GM12878 (cell line): ENCODE results near the gene SHC3. TPM values are rescaled to one million over a fixed set of nuclear protein-coding genes. Genes with fewer than 3 reads are reported as not detected.

Experiments
- ATAC-seq: fragments of 200-7000 bp; cut with Tn5 transposase; 3 replicates; pipeline ENCODE4 v1.9.1; 2020; ENCODE audit warnings: mild to moderate bottlenecking, moderate library complexity
- BruUV-seq: library from RNA; stranded (reverse); fragments of 400-500 nt; replicated peaks from 2 replicates; lab custom pipeline; 2021; lab: Mats Ljungman, UMichigan
- CTCF ChIA-PET: fragments of 300-600 bp; sonication (Branson Sonifier 250); formaldehyde crosslinking; extraction: SDS; loops from one replicate; lab custom pipeline; 2021; ENCODE audit warnings: inconsistent platforms; lab: Yijun Ruan, JAX
- POLR2A ChIA-PET: fragments of 350-600 bp; formaldehyde crosslinking; extraction: SDS; loops from one replicate; lab custom pipeline; 2021; ENCODE audit warnings: inconsistent platforms; lab: Charles Lee
- RAD21 ChIA-PET: fragments of 300-600 bp; sonication (Branson Sonifier 250); formaldehyde crosslinking; loops from one replicate; lab custom pipeline; 2023; ENCODE audit warnings: antibody characterized with exemption; ENCODE audit not compliant: unreplicated experiment; lab: Charles Lee
- SMC1A ChIA-PET: fragments of 300-600 bp; sonication (Branson Sonifier 250); formaldehyde crosslinking; loops from one replicate; lab custom pipeline; 2023; ENCODE audit not compliant: unreplicated experiment, uncharacterized antibody; lab: Charles Lee
- DNase-seq: peaks from one replicate; pipeline ENCODE4 v3.0.0-alpha.2; 2011; ENCODE audit warnings: low read depth, low spot score
- FAIRE-seq: peaks from 3 replicates; lab custom pipeline; 2011; peaks lifted over from hg19 to GRCh38; lab: Jason Lieb, UNC
- H2AFZ ChIP-seq: 2 replicates; pipeline ENCODE4 v1.6.0; 2011; ENCODE audit warnings: low read depth, low read length, control low read depth; ENCODE audit not compliant: control insufficient read depth
- H3K27ac ChIP-seq: 2 replicates; pipeline ENCODE4 v1.5.1; 2011; ENCODE audit warnings: control low read depth; ENCODE audit not compliant: control insufficient read depth, insufficient read depth
- H3K27me3 ChIP-seq, 2 experiments: replicated peaks in 1 of 2; 2 replicates each; pipeline versions ENCODE4 v1.6.0 to v1.6.1; 2011; ENCODE audit warnings: low read length in 1 of 2; ENCODE audit not compliant: control insufficient read depth in 2 of 2, insufficient read depth in 2 of 2
- H3K36me3 ChIP-seq, 2 experiments: 2 replicates each; pipeline ENCODE4 v1.5.1; 2011; ENCODE audit warnings: low read length in 1 of 2; ENCODE audit not compliant: control insufficient read depth in 2 of 2, insufficient read depth in 2 of 2
- H3K4me1 ChIP-seq: 2 replicates; pipeline ENCODE4 v1.6.1; 2011; ENCODE audit warnings: mild to moderate bottlenecking, low read length, moderate library complexity, mixed read lengths; ENCODE audit not compliant: control insufficient read depth, insufficient read depth
- H3K4me2 ChIP-seq: 2 replicates; pipeline ENCODE4 v1.6.0; 2011; ENCODE audit warnings: control low read depth; ENCODE audit not compliant: control insufficient read depth, insufficient read depth
- H3K4me3 ChIP-seq: fragments of 200-600 bp; sonication (generic); 2 replicates; pipeline ENCODE4 v1.5.1; 2016
- H3K79me2 ChIP-seq: 2 replicates; pipeline ENCODE4 v1.6.0; 2011; ENCODE audit warnings: low read length; ENCODE audit not compliant: control insufficient read depth, insufficient read depth
- H3K9ac ChIP-seq: 2 replicates; pipeline ENCODE4 v1.8.0; 2011; ENCODE audit warnings: low read length, control low read depth, mixed read lengths; ENCODE audit not compliant: control insufficient read depth, insufficient read depth
- H3K9me3 ChIP-seq: replicated peaks from 3 replicates; pipeline ENCODE4 v1.5.1; 2011; ENCODE audit warnings: mild to moderate bottlenecking, low read length; ENCODE audit not compliant: control insufficient read depth, insufficient read depth
- H4K20me1 ChIP-seq: 2 replicates; pipeline ENCODE4 v1.6.0; 2011; ENCODE audit not compliant: control insufficient read depth, insufficient read depth
- CEBPB ChIP-seq, 2 experiments: fragments of 150-350 bp in 1 of 2; IDR thresholded peaks; 2 replicates each; pipeline ENCODE4 v1.6.1; 2012 to 2014; ENCODE audit warnings: low read depth in 2 of 2, low read length in 2 of 2, borderline replicate concordance in 1 of 2, inconsistent platforms in 1 of 2
- CHD1 ChIP-seq: IDR thresholded peaks from 2 replicates; pipeline ENCODE4 v1.6.1; 2012; ENCODE audit warnings: low read depth, low read length, improper control_type of control experiment
- IRF3 ChIP-seq: fragments of 450-650 bp; IDR thresholded peaks from 2 replicates; pipeline ENCODE4 v1.6.1; 2014; ENCODE audit warnings: mild to moderate bottlenecking
- IRF5 ChIP-seq: fragments of 450-650 bp; IDR thresholded peaks from 2 replicates; pipeline ENCODE4 v1.6.1; 2017; ENCODE audit warnings: borderline replicate concordance
- NBN ChIP-seq: fragments of 450-650 bp; IDR thresholded peaks from 2 replicates; pipeline ENCODE4 v1.6.1; 2016
- NR2C2 ChIP-seq: IDR thresholded peaks from 2 replicates; pipeline ENCODE4 v1.6.1; 2011; ENCODE audit warnings: borderline replicate concordance, low read depth; ENCODE audit not compliant: control insufficient read depth, insufficient read length
- NR2F1 ChIP-seq: fragments of 450-650 bp; conservative IDR thresholded peaks from 2 replicates; pipeline ENCODE4 v1.6.1; 2017; ENCODE audit warnings: mild to moderate bottlenecking
- RB1 ChIP-seq: fragments of 450-650 bp; formaldehyde crosslinking; IDR thresholded peaks from 2 replicates; pipeline ENCODE4 v1.6.1; 2017; ENCODE audit warnings: mild to moderate bottlenecking, borderline replicate concordance
- STAT1 ChIP-seq: fragments of 450-650 bp; conservative IDR thresholded peaks from 2 replicates; pipeline ENCODE4 v1.6.1; 2014; ENCODE audit warnings: antibody characterized with exemption, mild to moderate bottlenecking
- USF2 ChIP-seq: IDR thresholded peaks from 2 replicates; pipeline ENCODE4 v1.6.1; 2011; ENCODE audit warnings: low read depth, low read length, improper control_type of control experiment, borderline replicate concordance
- ZBTB33 ChIP-seq: fragments of 450-650 bp; IDR thresholded peaks from 2 replicates; pipeline ENCODE4 v1.6.1; 2017; ENCODE audit warnings: mild to moderate bottlenecking
- ZNF217 ChIP-seq: fragments of 450-650 bp; IDR thresholded peaks from 2 replicates; pipeline ENCODE4 v1.6.1; 2017; ENCODE audit warnings: antibody characterized with exemption, mild to moderate bottlenecking
- WGBS: methylation state at CpG from one replicate; pipeline ENCODE4 v1.1.6; 2016; ENCODE audit warnings: low lambda C conversion rate; ENCODE audit not compliant: insufficient replicate concordance, insufficient coverage; ENCODE audit errors: missing lambda C conversion rate; 5-methylcytosine and 5-hydroxymethylcytosine counted together
- in situ Hi-C: fragments of 300-500 bp; cut with MboI; formaldehyde crosslinking; loops from 9 replicates; pipeline ENCODE4 v1.14.3; 2018; ENCODE audit warnings: mixed read lengths
- intact Hi-C: fragments of 100-400 bp; cut with micrococcal nuclease; formaldehyde crosslinking; loops from one replicate; pipeline ENCODE4 v1.14.2; 2022; ENCODE audit not compliant: unreplicated experiment
- polyA plus RNA-seq, 11 experiments: library from polyadenylated mRNA; depleted of rRNA in 4 of 11; unstranded in 6 of 11; stranded (reverse) in 5 of 11; fragments of >200 nt; fragmentation: Nextera tagmentation in 4 of 11; fragmentation: Illumina TruSeq in 1 of 11; extraction: Ambion mirVana in 4 of 11; extraction: Trizol in 1 of 11; gene quantifications; 1 replicate in 1 of 11; 2 replicates in 10 of 11; pipeline versions ENCODE4 v1.2.1 to v1.2.3, GENCODE V29; 2011 to 2016; ENCODE audit warnings: inconsistent platforms in 2 of 11, missing spikeins in 2 of 11, low read depth in 1 of 11
- total RNA-seq, 4 experiments: library from RNA; depleted of rRNA in 3 of 4; stranded (reverse); fragments of >200 nt in 3 of 4; fragmentation: Illumina TruSeq in 1 of 4; extraction: Trizol in 1 of 4; gene quantifications; 2 replicates each; pipeline versions ENCODE4 v1.2.1 to v1.2.3, GENCODE V29; 2013 to 2021

SHC3 gene
- total and polyA plus RNA-seq, 10 of the 15 experiments (the other 5 are each of a cell fraction or from before 2014, with no cell fraction given), result 0.01 to 0.06 TPM; not detected in 8

GRCh38 chr9:88973281-88974045 lies 205.2 kb downstream of the SHC3 start:
- in situ Hi-C loops, result no loop called here
- no TSS peak for BruUV-seq
- intact Hi-C loops, result no loop called here
- H3K4me2 ChIP-seq, result no peak overlapping the region
- no peak for ATAC-seq
- POLR2A ChIA-PET, result no interaction called here
- H3K27me3 ChIP-seq, result no peaks in the 10 kb centered on the region; a peak in 1 of 4 replicates
- no peak overlapping the region for H2AFZ ChIP-seq
- no peaks in the 10 kb centered on the region for H4K20me1 ChIP-seq
- CTCF ChIA-PET, result no interaction called here
- no peaks in the 10 kb centered on the region for H3K36me3 ChIP-seq
- no peak for DNase-seq
- no peaks in the 10 kb centered on the region for H3K9me3 ChIP-seq
- H3K79me2 ChIP-seq, result no peaks in the 10 kb centered on the region
- H3K27ac ChIP-seq, result no peak overlapping the region
- H3K4me1 ChIP-seq, result no peaks in the 10 kb centered on the region
- no peak for FAIRE-seq
- RAD21 ChIA-PET, result no interaction called here
- H3K9ac ChIP-seq, result no peak overlapping the region
- no peak overlapping the region for H3K4me3 ChIP-seq
- TF ChIP-seq ZNF217 (no peak), NR2C2 (no peak), USF2 (no peak), NR2F1 (no peak), NBN (no peak), CEBPB (IDR thresholded peaks at IDR 0.05; ENCODE audit: borderline replicate concordance in 1 of 2, low read depth in 2 of 2, low read length in 2 of 2) (no peak), CHD1 (no peak), IRF3 (no peak), ZBTB33 (no peak), RB1 (no peak), STAT1 (no peak), IRF5 (no peak)
- 69% methylated on average over 12 of the region's 12 CpGs for WGBS
- SMC1A ChIA-PET, result no interaction called here
